ENCODE data around the gene ENTPD2.
"Not testable (repeated sequence)": the region's sequence is repeated elsewhere in the genome, so short reads cannot be mapped to it uniquely, and the experiment has no call there.

The ENTPD2 gene

GRCh38 chr9:137014166-137014565 is 39.7 kb downstream of the ENTPD2 start:
- DNase-seq: no peak

- DNase-seq: no peak
Observed at GRCh38 chr9:137013571-137013940, 40.3 kb downstream of the ENTPD2 start.

GRCh38 chr9:137012694-137013570 is 40.9 kb downstream of the ENTPD2 start:
- no peak for DNase-seq

GRCh38 chr9:137011907-137012675 is 41.8 kb downstream of the ENTPD2 start:
- no peak for DNase-seq

- no peak for DNase-seq
Observed at GRCh38 chr9:137011156-137011555, 42.7 kb downstream of the ENTPD2 start.

- no peak for DNase-seq
Observed at GRCh38 chr9:137009938-137010732, 43.7 kb downstream of the ENTPD2 start.

- no peak for DNase-seq
Observed at GRCh38 chr9:137009217-137009616, 44.6 kb downstream of the ENTPD2 start.

- DNase-seq: no peak
Observed at GRCh38 chr9:137008312-137008711, 45.5 kb downstream of the ENTPD2 start.

GRCh38 chr9:137007816-137008270 is 46.0 kb downstream of the ENTPD2 start:
- DNase-seq: no peak

GRCh38 chr9:137007108-137007815 is 46.6 kb downstream of the ENTPD2 start:
- DNase-seq: no peak

GRCh38 chr9:137006116-137007003 is 47.5 kb downstream of the ENTPD2 start:
- no peak for DNase-seq

GRCh38 chr9:137004285-137004684 is 49.6 kb downstream of the ENTPD2 start:
- DNase-seq: not testable (repeated sequence)

- no peak for DNase-seq
Observed at GRCh38 chr9:137002646-137003041, 51.2 kb downstream of the ENTPD2 start.

GRCh38 chr9:137001857-137002645 is 51.8 kb downstream of the ENTPD2 start:
- DNase-seq: no peak

GRCh38 chr9:137000177-137000930 is 53.5 kb downstream of the ENTPD2 start:
- DNase-seq: no peak
